GM23248 (cell line): Measurements from ENCODE around the gene TBX1. TPM values are rescaled to one million over a fixed set of nuclear protein-coding genes. Genes with fewer than 3 reads are reported as not detected.

Experiments
- DNase-seq: peaks from one replicate; pipeline ENCODE4 v3.0.0-alpha.2; 2015
- H2AFZ ChIP-seq: fragments of 200-600 bp; sonication (generic); 2 replicates; pipeline ENCODE4 v1.6.1; 2016; ENCODE audit warnings: antibody characterized with exemption
- H3F3A ChIP-seq: fragments of 200-600 bp; sonication (generic); 2 replicates; pipeline ENCODE4 v1.6.1; 2016; ENCODE audit warnings: mild to moderate bottlenecking, antibody characterized with exemption, mixed run types; ENCODE audit not compliant: insufficient read depth
- H3K27ac ChIP-seq: fragments of 200-600 bp; sonication (generic); 2 replicates; pipeline ENCODE4 v1.5.1; 2016; ENCODE audit warnings: mild to moderate bottlenecking
- H3K27me3 ChIP-seq: fragments of 200-600 bp; sonication (generic); replicated peaks from 2 replicates; pipeline ENCODE4 v1.6.1; 2016; ENCODE audit warnings: mild to moderate bottlenecking; ENCODE audit not compliant: insufficient read depth
- H3K36me3 ChIP-seq: fragments of 200-600 bp; sonication (generic); 2 replicates; pipeline ENCODE4 v1.6.1; 2016; ENCODE audit warnings: low read depth, mild to moderate bottlenecking
- H3K4me1 ChIP-seq: fragments of 200-600 bp; sonication (generic); 2 replicates; pipeline ENCODE4 v1.6.1; 2016; ENCODE audit warnings: mild to moderate bottlenecking; ENCODE audit not compliant: insufficient read depth
- H3K4me2 ChIP-seq: fragments of 200-600 bp; sonication (generic); one replicate; pipeline ENCODE4 v1.6.1; 2016; ENCODE audit warnings: mild to moderate bottlenecking; ENCODE audit not compliant: unreplicated experiment
- H3K4me3 ChIP-seq: fragments of 200-600 bp; sonication (generic); 2 replicates; pipeline ENCODE4 v1.5.1; 2016; ENCODE audit warnings: mild to moderate bottlenecking
- H3K79me2 ChIP-seq: fragments of 200-600 bp; sonication (generic); 2 replicates; pipeline ENCODE4 v1.6.1; 2016; ENCODE audit warnings: mild to moderate bottlenecking; ENCODE audit not compliant: insufficient read depth
- H3K9ac ChIP-seq: fragments of 200-600 bp; sonication (generic); 2 replicates; pipeline ENCODE4 v1.6.1; 2016; ENCODE audit warnings: mild to moderate bottlenecking
- H3K9me2 ChIP-seq: fragments of 200-600 bp; sonication (generic); 2 replicates; pipeline ENCODE4 v1.6.1; 2016; ENCODE audit warnings: mixed run types, mild to moderate bottlenecking, moderate library complexity; ENCODE audit not compliant: insufficient read depth
- H3K9me3 ChIP-seq: fragments of 200-600 bp; sonication (generic); one replicate; pipeline ENCODE4 v1.6.1; 2017; ENCODE audit warnings: low read depth
- H4K20me1 ChIP-seq: fragments of 200-600 bp; sonication (generic); 2 replicates; pipeline ENCODE4 v1.6.0; 2016; ENCODE audit not compliant: insufficient read depth
- EZH2 ChIP-seq: fragments of 200-600 bp; sonication (generic); IDR thresholded peaks from 2 replicates; pipeline ENCODE4 v1.6.1; 2018; ENCODE audit warnings: antibody characterized with exemption, mild to moderate bottlenecking; ENCODE audit not compliant: insufficient read depth, poor library complexity, severe bottlenecking
- EZH2phosphoT487 ChIP-seq: fragments of 200-600 bp; sonication (generic); IDR thresholded peaks from 2 replicates; pipeline ENCODE4 v1.6.1; 2018; ENCODE audit warnings: antibody characterized with exemption, moderate library complexity, mild to moderate bottlenecking, low read depth; ENCODE audit not compliant: insufficient read depth
- WGBS, 2 experiments: methylation state at CpG; one replicate each; pipeline ENCODE4 v1.1.6; 2015 to 2017; ENCODE audit warnings: low lambda C conversion rate in 2 of 2, low coverage in 1 of 2; ENCODE audit errors: missing lambda C conversion rate in 2 of 2; 5-methylcytosine and 5-hydroxymethylcytosine counted together
- in situ Hi-C: fragments of 300-500 bp; cut with MboI; formaldehyde crosslinking; loops from 2 replicates; pipeline ENCODE4 v1.15.0; 2020
- polyA plus RNA-seq: library from polyadenylated mRNA; unstranded; fragments of >200 nt; fragmentation: Nextera tagmentation; extraction: Ambion mirVana; gene quantifications from 2 replicates; pipeline ENCODE4 v1.2.1, GENCODE V29; 2016
- total RNA-seq: library from RNA; depleted of rRNA; stranded (reverse); fragments of >200 nt; shearing (Covaris generic); gene quantifications from 2 replicates; pipeline ENCODE4 v1.2.3, GENCODE V29; 2014

Gene TBX1
- total and polyA plus RNA-seq, 2 experiments from 2014 or later: 2.8 to 4.6 TPM

DNA sequence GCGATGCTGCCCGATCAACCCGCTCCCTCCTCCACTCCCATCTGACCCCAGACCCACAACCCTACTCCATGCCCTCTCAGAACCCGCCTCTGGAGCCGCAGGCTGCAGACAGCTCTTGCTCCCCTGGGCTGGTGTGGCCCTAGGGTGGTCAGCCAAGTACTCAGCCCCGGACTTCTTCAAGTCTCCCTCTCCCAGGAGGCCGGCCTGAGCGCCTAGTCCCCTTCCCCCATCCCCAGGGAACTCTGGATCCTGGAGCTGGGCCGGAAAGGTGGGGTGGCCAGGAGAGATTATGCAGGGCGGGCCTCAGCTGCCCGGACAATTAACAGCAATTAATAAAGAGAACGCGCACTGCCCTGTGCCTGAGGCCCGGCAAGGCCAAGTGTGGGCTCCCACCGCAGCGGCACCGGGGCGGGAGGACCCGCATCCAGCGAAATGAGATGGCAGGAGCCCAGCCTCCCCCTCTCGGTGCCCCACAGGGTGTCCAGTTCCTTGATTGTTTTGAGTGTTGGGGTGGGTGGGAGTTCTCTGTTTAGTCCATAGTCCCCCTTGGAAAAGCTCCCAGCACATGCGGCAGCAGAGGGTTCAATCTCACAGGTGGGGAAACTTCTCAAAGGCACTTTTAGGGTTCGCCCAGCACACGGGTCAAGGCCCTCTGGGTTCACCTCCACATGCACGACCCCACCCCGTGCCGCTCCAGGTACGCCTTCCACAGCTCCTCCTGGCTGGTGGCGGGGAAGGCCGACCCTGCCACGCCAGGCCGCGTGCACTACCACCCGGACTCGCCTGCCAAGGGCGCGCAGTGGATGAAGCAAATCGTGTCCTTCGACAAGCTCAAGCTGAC lies 3.1 kb downstream of the TBX1 start:
- no peaks in the 10 kb centered on the region for H4K20me1 ChIP-seq
- WGBS, 2 experiments: 90 to 92% methylated on average over 37 to 39 of the region's 39 CpGs
- DNase-seq: no peak
- no peaks in the 10 kb centered on the region for H3K9me2 ChIP-seq
- in situ Hi-C loops: no loop called here
- TF ChIP-seq EZH2 (no peak), EZH2phosphoT487 (no peak)
- no peak overlapping the region for H3K9ac ChIP-seq
- H3K4me3 ChIP-seq: no peak overlapping the region
- no peak overlapping the region for H3K4me2 ChIP-seq
- 0 out of 2 replicates have a peak, but pooled peaks cover 5% of the 10 kb centered on the region for H3F3A ChIP-seq
- no peak overlapping the region for H3K27ac ChIP-seq
- H3K36me3 ChIP-seq: no peaks in the 10 kb centered on the region
- H2AFZ ChIP-seq: no peak overlapping the region
- H3K27me3 ChIP-seq: no peaks in the 10 kb centered on the region
- H3K4me1 ChIP-seq: peaks cover 6% of the 10 kb centered on the region; the same call in 1 of the 2 replicates
- peaks cover 26% of the 10 kb centered on the region for H3K79me2 ChIP-seq
- no peaks in the 10 kb centered on the region for H3K9me3 ChIP-seq

- 97 to 98% methylated on average over 14 to 17 of the region's 17 CpGs for WGBS, 2 experiments
- in situ Hi-C loops: no loop called here
- Histone ChIP-seq H3K27ac (no peak overlapping the region), H3K27me3 (no peaks in the 10 kb centered on the region), H3K4me3 (no peak overlapping the region), H3K9me3 (no peaks in the 10 kb centered on the region), H3K4me2 (no peak overlapping the region), H3K79me2 (peaks cover 26% of the 10 kb centered on the region), H3K9me2 (no peaks in the 10 kb centered on the region), H4K20me1 (no peaks in the 10 kb centered on the region), H3K36me3 (no peaks in the 10 kb centered on the region), H3F3A (0 out of 2 replicates have a peak, but pooled peaks cover 5% of the 10 kb centered on the region), H2AFZ (no peak overlapping the region), H3K4me1 (peaks cover 6% of the 10 kb centered on the region; the same call in 1 of the 2 replicates), H3K9ac (no peak overlapping the region)
- no peak for DNase-seq
- TF ChIP-seq EZH2 (no peak), EZH2phosphoT487 (no peak)
Observed at GRCh38 chr22:19764299-19764593, 3.7 kb downstream of the TBX1 start.

DNA sequence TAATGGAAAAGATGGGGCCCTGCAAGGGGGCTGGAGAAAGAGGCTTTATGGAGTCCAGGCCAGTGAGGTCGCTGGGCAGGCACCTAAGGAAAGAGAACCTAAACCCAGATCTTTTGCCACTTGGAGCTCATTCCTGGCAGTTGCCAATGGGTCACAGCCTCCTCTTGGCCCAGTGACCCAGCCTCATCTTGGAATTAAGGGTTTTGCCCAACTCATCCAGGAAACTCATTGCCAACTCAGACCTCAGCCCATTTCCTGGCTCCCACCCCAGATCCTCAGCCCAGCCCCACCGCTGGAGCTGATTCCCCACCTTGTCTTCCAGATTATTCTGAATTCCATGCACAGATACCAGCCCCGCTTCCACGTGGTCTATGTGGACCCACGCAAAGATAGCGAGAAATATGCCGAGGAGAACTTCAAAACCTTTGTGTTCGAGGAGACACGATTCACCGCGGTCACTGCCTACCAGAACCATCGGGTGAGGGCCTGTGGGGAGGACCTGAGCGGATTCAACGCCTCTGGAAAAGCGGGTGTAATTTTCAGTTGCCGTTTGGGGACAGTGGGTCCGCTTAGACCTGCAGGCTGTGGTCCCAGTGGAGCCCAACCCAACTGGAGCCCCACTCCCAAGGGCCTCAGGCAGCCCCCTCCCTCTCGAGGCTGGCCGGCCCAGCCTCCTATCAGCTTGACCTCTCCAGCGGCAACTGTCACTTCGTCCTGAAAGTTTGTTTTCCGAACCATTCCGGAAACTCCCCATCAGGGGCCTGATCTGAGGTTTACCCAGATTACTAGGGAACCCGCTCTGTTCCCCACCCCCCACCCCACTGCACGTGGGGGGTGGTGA lies 4.3 kb downstream of the TBX1 start:
- H3K9me2 ChIP-seq: no peaks in the 10 kb centered on the region
- H3K4me1 ChIP-seq: peaks cover 3% of the 10 kb centered on the region; the same call in 1 of the 2 replicates
- no peak overlapping the region for H3K4me2 ChIP-seq
- TF ChIP-seq EZH2phosphoT487: no peak
- no peak for DNase-seq
- H3K36me3 ChIP-seq: no peaks in the 10 kb centered on the region
- no peaks in the 10 kb centered on the region for H4K20me1 ChIP-seq
- H3F3A ChIP-seq: 0 out of 2 replicates have a peak, but pooled peaks cover 4% of the 10 kb centered on the region
- no peak overlapping the region for H3K9ac ChIP-seq
- WGBS, 2 experiments: 93 to 97% methylated on average over 24 to 25 of the region's 25 CpGs
- H2AFZ ChIP-seq: no peak overlapping the region
- in situ Hi-C loops: no loop called here
- H3K79me2 ChIP-seq: peaks cover 26% of the 10 kb centered on the region
- no peak overlapping the region for H3K27ac ChIP-seq
- H3K27me3 ChIP-seq: no peaks in the 10 kb centered on the region
- H3K4me3 ChIP-seq: no peak overlapping the region
- no peaks in the 10 kb centered on the region for H3K9me3 ChIP-seq

DNA sequence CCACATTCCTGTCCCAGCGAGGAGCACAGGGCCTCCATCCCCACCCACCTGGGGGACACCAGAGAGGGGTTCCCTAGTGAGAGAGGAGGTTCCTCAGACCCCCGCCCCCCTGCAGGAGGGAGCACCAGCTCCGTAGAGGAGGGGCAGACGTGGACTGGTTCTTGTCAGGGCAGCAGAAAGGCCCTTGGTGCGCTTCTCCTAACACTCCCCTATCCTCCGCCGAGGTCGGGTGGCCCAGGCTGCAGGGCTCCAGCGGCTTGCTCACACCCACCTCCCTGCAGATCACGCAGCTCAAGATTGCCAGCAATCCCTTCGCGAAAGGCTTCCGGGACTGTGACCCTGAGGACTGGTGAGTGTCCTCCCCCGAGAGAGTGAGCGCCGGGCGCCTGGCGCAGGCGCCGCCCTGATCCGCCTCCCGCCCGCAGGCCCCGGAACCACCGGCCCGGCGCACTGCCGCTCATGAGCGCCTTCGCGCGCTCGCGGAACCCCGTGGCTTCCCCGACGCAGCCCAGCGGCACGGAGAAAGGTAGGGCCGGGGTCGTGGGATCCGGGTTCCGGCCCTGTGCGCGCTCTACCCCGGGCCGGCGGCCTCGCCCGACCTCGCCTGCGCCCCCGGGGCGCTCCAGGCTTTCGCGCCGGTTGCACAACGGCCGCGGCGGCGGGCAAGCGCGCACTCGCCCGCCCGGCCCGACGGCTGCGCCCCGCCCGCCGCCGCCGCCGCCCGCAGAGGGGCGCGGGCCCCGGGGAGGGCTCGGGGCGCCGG lies 5.1 kb downstream of the TBX1 start:
- H3K4me1 ChIP-seq: no peaks in the 10 kb centered on the region
- no peak overlapping the region for H3K4me2 ChIP-seq
- in situ Hi-C loops: no loop called here
- H3K9me3 ChIP-seq: no peaks in the 10 kb centered on the region
- H3K9me2 ChIP-seq: no peaks in the 10 kb centered on the region
- no peak overlapping the region for H3K4me3 ChIP-seq
- H3K27me3 ChIP-seq: no peaks in the 10 kb centered on the region
- DNase-seq: peak; percentile 27
- no peaks in the 10 kb centered on the region for H3K36me3 ChIP-seq
- TF ChIP-seq EZH2phosphoT487: no peak
- no peak for TF ChIP-seq EZH2
- H2AFZ ChIP-seq: no peak overlapping the region
- H4K20me1 ChIP-seq: no peaks in the 10 kb centered on the region
- H3K27ac ChIP-seq: no peak overlapping the region
- no peak overlapping the region for H3K9ac ChIP-seq
- H3K79me2 ChIP-seq: peaks cover 26% of the 10 kb centered on the region
- 44 to 73% methylated on average over 41 to 71 of the region's 83 CpGs for WGBS, 2 experiments
- no peaks in the 10 kb centered on the region for H3F3A ChIP-seq
